HG02870 (cell line): ENCODE data around the gene CRTC2.
A peak's percentile ranks its signal among the peaks of the same experiment; 100 is the strongest.

Experiments
- ATAC-seq: cut with Tn5 transposase; IDR thresholded peaks from one replicate; pipeline ENCODE4 v1.9.1; 2021; ENCODE audit warnings: mild to moderate bottlenecking, moderate library complexity; ENCODE audit not compliant: unreplicated experiment

CRTC2 gene

DNA sequence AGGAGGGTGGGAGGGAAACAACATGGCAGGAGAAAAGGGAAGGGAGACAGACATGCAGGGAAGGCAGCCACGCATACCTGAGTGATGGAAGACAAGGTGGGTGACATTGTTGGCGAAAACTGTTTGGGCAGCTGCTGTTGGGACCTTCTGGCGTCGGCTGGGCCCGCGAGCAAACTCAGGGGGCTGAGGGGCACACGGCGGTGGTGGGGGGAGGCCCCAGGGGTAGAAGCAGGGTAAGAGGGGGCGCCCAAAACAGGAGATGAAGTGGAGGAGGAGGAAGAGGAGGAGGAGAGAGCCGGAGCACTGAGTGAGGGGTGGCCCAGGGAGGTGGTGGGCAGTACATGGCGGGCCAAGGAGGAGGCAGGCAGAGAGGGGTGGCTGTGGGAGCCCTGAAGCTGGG lies 7.2 kb downstream of the CRTC2 start:
- ATAC-seq: no peak

DNA sequence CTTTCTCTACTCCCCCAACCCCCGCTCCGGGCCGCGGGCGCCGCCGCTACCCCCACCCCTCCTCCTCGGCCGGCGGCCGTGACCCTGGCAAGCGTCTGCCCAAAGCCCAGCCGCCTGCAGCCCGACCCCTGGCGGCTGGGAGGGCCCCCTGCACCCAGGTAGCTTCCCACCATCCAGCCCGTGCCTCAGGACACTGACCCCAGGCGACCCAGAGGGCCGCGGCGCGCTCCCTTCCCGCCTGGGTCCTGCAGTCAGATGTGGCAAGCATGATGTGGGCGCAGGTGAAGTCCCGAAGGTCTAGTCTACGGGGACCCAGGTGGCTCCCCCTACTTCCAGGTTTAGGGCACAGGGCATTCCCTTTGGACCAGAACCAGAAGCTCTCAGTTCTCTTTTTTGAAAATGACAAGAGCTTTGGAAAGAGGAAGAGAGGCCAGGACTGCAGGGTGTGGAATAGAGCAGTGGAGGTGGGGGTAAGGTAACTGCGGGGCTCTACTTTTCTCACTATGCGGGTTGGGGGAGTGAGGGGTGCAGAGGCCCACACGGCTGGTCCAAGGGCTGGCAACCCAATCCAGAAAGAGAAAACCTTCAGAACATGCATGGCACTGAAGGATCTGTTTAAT lies 11.7 kb downstream of the CRTC2 start, which contains the start of gene DENND4B:
Gene DENND4B, minus strand, starts transcription at position 97 of the 620 bp plus-strand sequence. CDS start 2,344 bp downstream, outside the sequence.
- peak; percentile 60 for ATAC-seq

DNA sequence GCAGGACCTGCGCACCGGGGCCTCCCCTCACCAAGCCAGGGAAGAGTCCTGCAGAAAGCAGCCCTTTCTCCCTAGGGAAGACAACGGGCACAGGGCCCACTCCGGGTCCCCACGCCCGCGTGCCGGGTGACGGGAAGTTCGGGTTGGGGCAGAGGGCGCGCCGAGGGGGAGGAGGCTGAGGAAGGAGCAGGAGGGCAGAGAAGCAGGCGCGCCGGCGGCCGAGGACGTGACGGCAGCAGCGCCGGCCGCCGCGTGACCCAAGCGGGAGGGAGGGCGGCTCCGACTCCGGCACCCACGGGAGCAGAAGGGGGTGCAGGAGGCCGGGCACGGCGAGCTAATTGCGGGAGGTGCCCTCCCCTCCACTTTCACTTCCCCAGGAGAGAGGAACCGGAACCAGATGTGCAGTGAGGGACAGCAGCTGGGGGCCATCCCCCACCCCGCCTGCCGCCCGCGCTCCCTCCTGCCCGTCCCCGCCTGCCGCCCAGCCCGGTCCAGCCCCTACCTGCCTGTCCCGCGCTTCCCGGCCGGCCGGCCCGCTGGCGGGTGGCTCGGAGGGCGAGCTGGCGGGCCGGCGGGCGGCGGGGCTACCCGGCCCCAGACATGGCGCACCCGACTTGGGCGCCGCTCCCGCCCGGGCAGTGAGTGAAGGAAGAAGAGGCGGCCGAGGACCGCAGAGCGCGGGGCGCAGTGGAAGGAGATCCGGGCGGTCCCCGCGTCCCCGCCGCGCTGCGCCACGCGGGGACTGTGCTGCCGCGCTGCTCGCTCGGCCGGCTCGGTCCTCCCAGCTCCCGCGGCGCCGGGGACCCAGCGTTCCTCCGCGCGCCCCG lies 12.4 kb downstream of the CRTC2 start:
- peak; percentile 58 for ATAC-seq

DNA sequence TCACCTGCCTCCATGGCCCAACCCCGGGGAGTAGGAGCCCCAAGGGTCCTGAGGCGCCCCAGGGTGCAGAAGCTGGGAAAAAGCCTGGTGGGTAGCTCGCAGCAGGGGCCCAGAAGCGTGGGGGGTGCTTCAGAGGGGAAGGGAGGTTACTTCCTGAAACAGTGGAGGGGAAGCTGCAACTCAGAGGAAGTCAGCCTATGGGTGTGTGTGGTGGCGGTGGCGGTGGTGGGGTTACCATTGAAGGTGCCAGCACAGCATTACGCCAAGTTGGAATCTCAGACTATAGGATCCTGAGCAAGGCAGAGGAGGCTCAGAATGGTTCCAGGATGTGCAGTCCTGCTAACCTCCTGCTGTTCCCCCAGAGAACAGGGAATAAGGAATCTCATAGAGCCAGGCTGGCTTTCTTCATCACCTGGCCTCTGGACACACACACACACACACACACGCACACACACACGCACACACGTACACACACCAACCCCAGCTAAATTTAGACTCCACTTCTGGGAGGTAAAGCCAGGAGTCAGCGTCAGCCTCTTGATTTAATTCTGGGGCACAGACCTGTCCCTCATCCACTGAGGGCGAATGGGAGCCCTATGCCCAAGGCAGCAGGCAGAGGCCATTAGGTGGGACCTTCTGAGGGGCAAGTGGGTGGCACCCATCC lies 13.1 kb downstream of the CRTC2 start:
- no peak for ATAC-seq

DNA sequence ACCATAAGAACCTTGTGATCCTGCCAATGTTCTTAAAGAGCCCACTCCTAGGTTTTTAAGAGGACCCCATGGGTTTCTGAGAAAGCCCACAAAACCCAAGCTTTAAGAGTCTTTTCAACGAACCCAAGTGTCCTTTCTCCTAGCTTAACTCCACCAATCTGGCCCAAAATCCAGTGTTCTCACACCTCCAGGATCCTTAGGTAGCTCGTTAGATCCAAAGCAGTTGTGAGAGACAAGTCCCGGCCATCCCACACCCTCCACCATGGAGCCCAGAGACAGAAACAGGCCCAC lies 13.6 kb downstream of the CRTC2 start:
- ATAC-seq: no peak

DNA sequence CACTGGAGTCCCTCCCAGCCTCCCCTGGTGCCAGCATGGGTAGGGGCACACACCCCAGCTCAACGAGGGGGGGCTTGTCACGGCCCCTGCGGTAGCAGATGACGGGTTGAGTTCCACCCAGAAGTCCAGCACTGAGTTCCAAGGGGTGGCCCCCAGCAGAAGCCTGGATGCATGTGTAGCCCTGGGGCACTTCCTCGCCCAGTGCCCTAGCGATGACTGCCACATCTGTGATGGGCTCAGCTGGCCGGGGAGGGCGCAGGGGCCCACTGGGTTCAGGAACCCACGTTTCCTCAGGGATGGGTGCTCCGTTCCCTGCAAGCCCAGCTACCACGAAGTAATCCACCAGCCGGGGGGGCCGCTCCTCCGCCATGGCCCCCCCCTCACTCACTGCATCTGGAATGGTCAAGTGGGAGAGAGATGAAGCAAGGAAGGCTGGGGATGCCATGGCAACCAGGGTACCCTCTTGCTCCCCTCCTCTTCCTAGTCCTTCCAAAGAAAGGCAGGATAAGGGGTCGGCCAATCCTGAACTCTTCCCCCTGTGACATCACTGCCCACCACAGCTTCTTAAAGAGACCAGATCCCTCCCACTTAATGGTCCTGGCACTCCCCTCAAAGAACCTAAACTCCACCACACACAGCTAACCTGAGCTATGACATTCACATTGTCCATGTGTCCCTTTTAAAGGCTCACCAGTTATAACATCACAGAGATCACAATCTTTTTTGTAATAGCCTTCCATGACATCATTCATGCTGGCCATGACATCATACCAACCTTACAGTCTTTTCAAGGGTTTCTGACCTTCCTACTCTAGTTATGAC lies 14.2 kb downstream of the CRTC2 start:
- ATAC-seq: no peak

DNA sequence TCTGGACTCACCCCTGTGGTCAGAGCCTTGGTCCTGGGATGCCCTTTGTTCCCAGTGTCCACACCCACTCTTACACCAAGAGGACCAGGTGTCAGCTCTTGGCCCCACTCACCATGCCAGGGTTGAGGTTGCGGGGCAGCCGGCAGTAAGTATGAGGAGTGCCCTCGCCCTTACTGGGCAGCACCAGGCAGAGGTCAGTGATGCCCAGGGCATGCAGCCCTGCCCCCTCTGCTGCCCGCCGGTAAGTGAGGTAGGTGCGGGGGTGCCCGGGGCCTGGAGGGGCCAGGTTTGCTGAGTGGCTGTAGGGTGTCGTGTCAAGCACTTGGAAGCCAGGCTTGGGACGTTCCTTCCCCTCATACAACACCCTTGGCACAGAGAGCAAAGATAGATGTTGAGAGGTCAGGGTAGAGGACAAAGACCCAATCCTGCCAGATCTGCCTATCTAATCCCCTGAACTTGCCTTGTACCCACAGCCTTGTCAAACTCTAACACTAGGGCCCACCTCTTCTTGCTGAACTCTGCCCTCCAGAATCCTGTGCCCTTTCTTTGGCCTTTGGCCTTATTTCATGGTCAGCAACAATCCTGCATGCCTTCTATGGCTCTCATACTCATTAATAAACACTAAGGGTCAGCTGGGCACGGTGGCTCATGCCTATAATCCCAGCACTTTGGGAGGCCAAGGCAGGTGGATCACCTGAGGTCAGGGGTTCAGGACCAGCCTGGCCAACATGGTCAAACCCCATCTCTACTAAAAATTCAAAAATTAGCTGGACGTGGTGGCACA lies 15.5 kb downstream of the CRTC2 start:
- no peak for ATAC-seq

DNA sequence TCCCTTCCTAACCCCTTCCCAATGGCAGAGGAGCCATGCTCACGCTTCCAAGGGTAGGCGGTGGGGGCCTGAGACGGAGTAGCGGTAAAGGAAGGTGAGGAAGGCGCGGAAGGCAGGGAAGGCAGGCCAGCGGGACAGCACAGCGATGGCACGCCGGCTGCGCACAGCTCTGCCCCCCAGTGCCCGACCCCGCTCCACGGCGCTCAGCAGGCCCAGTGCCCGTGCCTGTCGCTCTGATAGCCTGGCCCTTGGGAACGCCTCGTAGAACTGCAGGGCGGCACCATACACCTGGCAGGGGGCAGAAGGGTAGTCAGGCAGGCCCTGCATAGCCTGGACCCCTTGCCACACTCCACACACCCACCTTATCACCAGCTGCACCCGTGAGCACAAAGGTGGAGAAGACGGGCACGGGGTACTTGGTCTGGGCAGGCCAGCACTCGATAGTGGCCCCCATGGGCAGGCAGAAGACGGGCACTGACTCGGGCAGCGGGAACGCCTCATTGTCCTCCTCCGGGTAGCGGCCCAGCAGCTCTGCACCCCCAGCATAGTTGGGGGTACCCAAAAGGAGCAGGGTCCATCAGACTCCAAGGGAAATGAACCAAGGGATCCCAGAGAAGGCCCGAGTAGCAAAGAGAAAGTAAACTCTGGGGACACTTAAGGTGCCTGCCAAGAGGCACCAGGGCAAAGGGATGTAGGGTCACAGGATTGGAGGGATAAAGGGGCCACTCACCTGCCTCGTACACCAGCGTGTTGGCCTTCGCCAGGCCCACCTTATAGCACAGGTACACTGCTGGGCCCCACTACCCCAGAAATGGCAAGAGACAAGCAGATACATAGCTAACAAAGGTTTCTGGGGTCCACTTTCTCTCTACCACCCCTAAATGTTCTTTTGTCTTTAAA lies 16.3 kb downstream of the CRTC2 start:
- no peak for ATAC-seq

DNA sequence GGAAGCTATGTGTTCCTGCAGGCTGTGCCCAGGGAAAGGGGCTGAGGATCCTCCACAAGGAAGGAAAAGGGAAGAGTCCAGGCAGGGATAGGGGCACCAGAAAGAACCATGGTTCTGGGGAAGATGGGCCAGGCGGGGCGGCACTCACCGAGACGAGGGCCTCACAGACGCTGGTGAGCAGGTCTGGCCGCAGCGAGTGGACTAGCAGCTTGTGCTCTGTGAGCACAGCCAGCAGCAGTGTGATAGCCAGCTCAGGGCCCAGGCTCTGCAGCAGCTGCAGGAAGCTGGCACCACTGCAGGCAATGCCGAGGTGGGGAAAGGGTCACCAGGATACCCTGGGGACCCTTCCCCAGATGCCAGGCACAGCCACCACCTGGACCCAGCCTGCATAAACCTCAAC lies 17.7 kb downstream of the CRTC2 start:
- ATAC-seq: no peak

DNA sequence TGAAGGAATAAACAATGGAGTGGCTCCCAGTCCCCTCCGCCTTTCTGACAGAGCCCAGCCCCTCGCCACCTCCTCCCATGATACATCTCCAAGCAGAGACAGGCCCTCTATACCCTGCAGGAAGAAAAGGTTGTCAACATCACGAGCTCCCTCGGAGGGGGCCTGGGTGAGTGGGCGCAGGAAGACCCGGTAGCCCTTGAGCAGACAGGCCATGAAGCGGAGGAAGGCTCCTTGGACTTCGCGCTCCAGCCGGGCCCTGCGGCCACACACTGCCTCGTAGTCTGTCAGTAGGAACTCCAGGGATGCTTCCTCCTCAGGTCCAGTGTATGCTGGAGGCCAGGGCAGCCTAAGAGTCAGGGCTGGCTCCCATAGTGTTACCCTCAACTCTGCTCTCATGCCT lies 18.9 kb downstream of the CRTC2 start:
- ATAC-seq: no peak

DNA sequence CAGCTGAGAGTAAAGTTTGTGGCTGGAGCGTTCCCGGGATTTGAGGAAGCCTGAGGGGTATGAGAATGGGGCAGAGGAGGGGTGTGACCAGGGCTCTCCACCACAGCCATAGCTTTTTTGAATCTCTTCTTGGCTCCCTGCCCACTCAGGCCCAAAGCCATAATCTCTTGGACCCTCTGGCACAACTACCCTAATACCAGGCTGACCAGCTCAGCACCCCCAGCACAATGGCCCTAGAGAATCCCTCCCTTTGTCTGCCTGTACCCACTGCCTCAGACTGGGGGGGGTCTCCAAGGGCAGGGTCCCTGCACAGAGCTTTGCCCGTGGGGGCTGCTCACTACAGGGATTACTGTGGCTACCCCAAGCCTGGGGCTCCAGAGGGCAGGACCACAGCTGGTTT lies 19.4 kb downstream of the CRTC2 start:
- ATAC-seq: no peak

DNA sequence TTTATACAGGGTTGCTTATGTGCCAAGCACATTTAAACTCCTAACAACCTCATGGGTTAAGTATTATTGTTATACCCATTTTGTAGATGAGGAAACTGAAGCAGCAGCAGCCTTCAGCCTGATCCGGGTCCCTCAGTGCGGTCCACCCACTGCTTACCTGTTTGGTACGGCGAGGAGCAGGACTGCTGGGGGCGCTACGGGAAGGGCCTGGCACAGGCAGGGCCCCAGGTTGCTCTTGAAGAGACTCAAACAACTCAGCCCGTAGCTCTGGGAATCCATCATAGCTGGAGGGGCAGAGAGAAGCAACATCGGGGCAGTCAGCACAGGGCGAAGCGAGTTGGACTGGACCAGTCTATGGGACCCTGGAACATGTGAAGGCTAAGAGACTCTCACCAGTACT lies 21.1 kb downstream of the CRTC2 start:
- no peak for ATAC-seq

DNA sequence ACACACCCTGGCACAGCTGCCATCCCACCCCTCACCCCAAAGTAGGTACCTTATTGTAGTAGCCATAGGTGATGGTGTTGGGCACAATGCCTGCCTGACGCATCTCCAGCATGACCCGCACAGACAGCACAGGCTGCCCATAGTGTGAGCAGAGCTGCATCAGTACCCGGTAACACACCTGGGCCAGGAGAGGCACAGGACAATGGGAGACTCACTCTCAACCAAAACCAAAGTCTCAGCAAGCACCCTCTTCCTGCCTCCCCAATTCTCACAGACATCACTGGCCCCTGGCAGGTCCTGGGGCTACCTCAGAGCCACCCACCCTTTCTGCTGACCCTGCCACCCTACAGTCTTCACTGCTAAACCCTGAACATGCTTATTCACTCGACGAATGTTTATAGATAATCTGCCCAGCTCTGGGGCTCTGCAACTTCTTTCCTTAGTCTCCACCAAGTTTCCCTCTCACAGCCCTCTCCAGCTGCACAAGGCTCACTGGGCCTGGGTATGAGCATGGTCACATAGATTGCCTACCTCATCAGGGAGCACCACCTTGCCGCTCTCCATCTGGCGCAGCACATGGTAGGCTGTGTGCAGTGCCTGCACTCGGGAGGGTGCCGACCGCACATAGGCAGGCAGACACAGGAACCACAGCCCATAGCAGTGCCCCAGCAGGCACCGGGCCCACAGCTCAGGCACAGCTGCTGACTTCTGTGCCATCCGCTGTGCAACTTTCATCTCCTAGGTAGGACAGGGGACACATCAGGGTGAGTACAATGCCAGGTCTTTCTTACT lies 22.2 kb downstream of the CRTC2 start:
- no peak for ATAC-seq

DNA sequence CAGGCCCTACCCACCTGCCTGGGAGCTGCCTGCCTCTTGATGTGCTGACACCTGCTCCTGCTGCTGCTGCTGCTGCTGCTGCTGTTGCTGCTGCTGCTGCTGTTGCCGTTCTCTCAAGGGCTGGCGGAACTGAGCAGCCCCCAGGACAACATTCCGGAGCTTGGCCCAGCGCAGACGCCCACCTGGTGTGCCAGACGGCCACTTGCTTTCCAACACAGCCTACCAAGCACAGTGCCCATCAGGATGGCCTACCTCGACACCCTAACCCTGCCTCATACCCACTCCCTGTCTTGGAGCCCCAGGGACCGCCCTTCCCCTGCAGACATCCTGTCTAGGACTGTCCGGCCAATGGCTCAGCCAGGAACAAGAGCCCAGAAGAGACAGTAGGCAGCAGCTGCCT lies 23.7 kb downstream of the CRTC2 start:
- no peak for ATAC-seq

DNA sequence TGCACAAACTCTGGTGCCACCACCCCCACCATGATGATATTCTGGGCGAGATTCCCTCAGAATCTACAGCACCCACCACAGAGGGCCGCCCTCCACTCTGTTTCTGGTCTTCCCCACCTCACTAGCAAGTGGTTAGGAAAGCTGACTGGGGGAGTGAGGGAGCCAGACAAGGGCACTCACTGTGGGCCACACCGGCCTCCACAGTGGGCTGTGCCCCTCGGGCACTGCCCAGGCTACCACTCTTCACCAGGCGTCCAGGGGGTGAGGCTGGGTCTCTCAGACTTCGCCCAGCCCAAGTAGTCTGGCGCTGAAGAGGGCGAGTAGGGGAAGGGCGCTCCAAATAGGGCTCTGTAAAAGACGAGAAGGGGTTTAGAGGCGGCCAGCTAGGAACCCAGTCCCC lies 24.5 kb downstream of the CRTC2 start:
- no peak for ATAC-seq

DNA sequence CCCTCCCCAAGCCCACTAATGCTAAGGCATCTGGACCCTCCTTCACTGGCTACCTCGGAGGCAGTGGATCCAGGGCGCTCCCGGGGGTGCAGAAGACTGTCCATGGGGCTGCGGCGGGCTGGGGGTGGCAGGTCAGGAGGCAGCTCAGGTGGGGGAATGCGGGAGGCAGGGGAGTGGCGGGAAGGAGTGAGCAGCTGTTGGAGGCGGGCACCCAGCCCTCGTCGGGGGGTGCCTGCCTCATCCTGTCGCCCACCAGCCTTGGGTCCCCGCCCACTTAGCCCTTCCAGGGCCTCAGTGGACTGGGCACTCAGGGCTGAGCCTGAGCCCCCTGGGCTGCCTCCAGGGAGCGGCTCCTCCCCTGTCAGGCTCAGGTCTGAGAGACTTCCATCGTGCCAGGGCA lies 25.0 kb downstream of the CRTC2 start:
- ATAC-seq: no peak

DNA sequence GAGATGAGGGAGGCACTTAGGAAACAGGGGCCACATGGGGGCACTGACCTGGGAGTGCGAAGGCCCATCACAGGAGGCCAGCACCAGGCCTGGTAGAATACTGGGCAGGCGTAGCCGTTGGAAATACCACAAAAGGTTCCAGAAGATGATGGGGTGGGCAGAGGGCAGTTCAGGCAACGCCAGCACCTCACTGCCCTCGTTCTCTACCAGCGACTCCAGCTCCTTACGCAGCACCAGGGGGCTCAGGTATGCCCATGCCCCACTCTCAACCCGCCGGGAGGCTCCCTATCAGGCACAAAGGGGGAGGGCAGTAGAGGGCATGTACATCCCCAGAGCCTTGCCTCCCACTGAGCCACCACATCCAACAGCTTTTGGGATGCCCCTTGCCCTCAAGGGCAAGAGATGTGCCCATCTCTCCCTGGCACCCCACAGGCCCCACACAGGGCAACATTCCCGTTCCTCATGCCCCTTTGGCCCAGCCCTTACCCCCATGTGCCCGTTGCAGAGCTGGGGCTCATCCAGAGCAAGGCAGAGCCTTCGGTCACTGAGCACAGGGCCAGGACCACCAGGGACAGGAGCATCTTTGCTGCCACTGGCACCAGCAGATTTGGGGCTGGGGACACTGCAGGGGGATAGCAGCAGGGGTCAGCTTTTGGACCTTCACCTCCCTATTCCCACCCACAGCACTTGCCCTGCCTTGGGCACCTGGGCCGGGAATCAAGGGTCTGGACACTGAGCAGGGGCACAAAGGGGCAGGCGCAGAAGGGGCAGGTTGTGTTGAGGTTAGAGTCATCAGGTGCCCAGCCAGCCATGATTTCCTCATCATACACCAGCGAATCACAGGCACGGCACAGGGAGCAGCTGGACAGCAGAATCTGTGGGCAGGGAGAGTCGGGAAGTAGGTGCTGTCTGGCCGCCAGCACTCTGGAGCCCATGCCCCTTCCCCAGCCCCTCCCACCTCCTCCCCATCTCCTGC lies 26.0 kb downstream of the CRTC2 start:
- ATAC-seq: no peak
